Endothelial cell of umbilical vein (primary cell): ENCODE measurements around the gene PAXX. TPM values are rescaled to one million over a fixed set of nuclear protein-coding genes. Genes with fewer than 3 reads are reported as not detected.

Experiments
- BruUV-seq: library from RNA; stranded (reverse); fragments of 400-500 nt; replicated peaks from 2 replicates; lab custom pipeline; 2021; lab: Mats Ljungman, UMichigan
- CTCF ChIA-PET: fragments of 300-600, 350-600 bp; sonication (Branson Sonifier 250); formaldehyde crosslinking; loops from one replicate; lab custom pipeline; 2021; ENCODE audit warnings: antibody characterized with exemption, inconsistent platforms; lab: Charles Lee
- POLR2A ChIA-PET: fragments of 300-600, 350-600 bp; sonication (Branson Sonifier 250); formaldehyde crosslinking; loops from one replicate; lab custom pipeline; 2021; ENCODE audit warnings: antibody characterized with exemption, inconsistent platforms; lab: Charles Lee
- DNase-seq: peaks from one replicate; pipeline ENCODE4 v3.0.0-alpha.2; 2011; ENCODE audit warnings: low read depth, low spot score
- FAIRE-seq: peaks from 2 replicates; lab custom pipeline; 2011; peaks lifted over from hg19 to GRCh38; lab: Jason Lieb, UNC
- H2AFZ ChIP-seq: 2 replicates; pipeline ENCODE4 v1.6.0; 2012; ENCODE audit warnings: low read depth, low read length, control low read depth, inconsistent platforms
- H3K27ac ChIP-seq: 2 replicates; pipeline ENCODE4 v1.5.1; 2011; ENCODE audit warnings: low read depth, mild to moderate bottlenecking, control low read depth, low read length, moderate library complexity; ENCODE audit not compliant: insufficient read depth
- H3K27me3 ChIP-seq, 2 experiments: 2 replicates each; pipeline versions ENCODE4 v1.6.0 to v1.6.1; 2011; ENCODE audit warnings: low read length in 2 of 2, mixed read lengths in 1 of 2; ENCODE audit not compliant: control insufficient read depth in 2 of 2, insufficient read depth in 2 of 2
- H3K36me3 ChIP-seq, 2 experiments: 2 replicates in 1 of 2; 3 replicates in 1 of 2; pipeline ENCODE4 v1.5.1; 2011; ENCODE audit warnings: low read length in 2 of 2, mild to moderate bottlenecking in 1 of 2, moderate library complexity in 1 of 2; ENCODE audit not compliant: control insufficient read depth in 2 of 2, insufficient read depth in 2 of 2; ENCODE audit errors: extremely low read depth in 1 of 2
- H3K4me1 ChIP-seq: 3 replicates; pipeline ENCODE4 v1.5.1; 2011; ENCODE audit warnings: mild to moderate bottlenecking, low read length; ENCODE audit not compliant: control insufficient read depth, insufficient read depth; ENCODE audit errors: extremely low read depth
- H3K4me2 ChIP-seq: 2 replicates; pipeline ENCODE4 v1.6.1; 2011; ENCODE audit warnings: low read length, control low read depth, mixed read lengths; ENCODE audit not compliant: insufficient read depth
- H3K4me3 ChIP-seq, 3 experiments: fragments of 200-600 bp in 1 of 3; sonication (generic), shearing (Covaris generic) in 1 of 3; replicated peaks in 1 of 3; 2 replicates each; pipeline ENCODE4 v1.5.1; 2011 to 2016; ENCODE audit warnings: control low read depth in 3 of 3, low read length in 3 of 3, mild to moderate bottlenecking in 2 of 3, inconsistent platforms in 1 of 3, low read depth in 1 of 3, moderate library complexity in 1 of 3; ENCODE audit not compliant: insufficient read depth in 1 of 3
- H3K79me2 ChIP-seq: 2 replicates; pipeline ENCODE4 v1.6.0; 2012; ENCODE audit warnings: low read length, inconsistent platforms; ENCODE audit not compliant: control insufficient read depth, insufficient read depth
- H3K9ac ChIP-seq: replicated peaks from 2 replicates; pipeline ENCODE3; 2011; ENCODE audit warnings: low read length, control low read depth; ENCODE audit not compliant: insufficient read depth; ENCODE audit errors: extremely low read depth
- H3K9me1 ChIP-seq: replicated peaks from 3 replicates; pipeline ENCODE4 v1.6.0; 2011; ENCODE audit warnings: mild to moderate bottlenecking, low read length; ENCODE audit not compliant: control insufficient read depth, insufficient read depth; ENCODE audit errors: extremely low read depth
- H3K9me3 ChIP-seq: replicated peaks from 2 replicates; pipeline ENCODE4 v1.5.1; 2012; ENCODE audit warnings: low read length, inconsistent platforms; ENCODE audit not compliant: control insufficient read depth, insufficient read depth
- H4K20me1 ChIP-seq: replicated peaks from 2 replicates; pipeline ENCODE3; 2011; ENCODE audit warnings: mild to moderate bottlenecking, low read length; ENCODE audit not compliant: control insufficient read depth, insufficient read depth; ENCODE audit errors: extremely low read depth
- EZH2 ChIP-seq: IDR thresholded peaks from 2 replicates; pipeline ENCODE4 v1.6.1; 2012; ENCODE audit warnings: borderline replicate concordance, low read depth, mild to moderate bottlenecking, moderate library complexity, low read length, inconsistent platforms; ENCODE audit not compliant: severe bottlenecking
- FOS ChIP-seq: IDR thresholded peaks from 2 replicates; pipeline ENCODE4 v1.6.1; 2011; ENCODE audit warnings: mild to moderate bottlenecking, low read length, moderate library complexity, borderline replicate concordance; ENCODE audit not compliant: insufficient read depth
- GATA2 ChIP-seq: IDR thresholded peaks from 2 replicates; pipeline ENCODE4 v1.7.0; 2011; ENCODE audit warnings: low read depth, mild to moderate bottlenecking, moderate library complexity, mixed read lengths, low read length; ENCODE audit not compliant: insufficient read length, insufficient read depth
- JUN ChIP-seq: IDR thresholded peaks from 2 replicates; pipeline ENCODE4 v1.6.1; 2011; ENCODE audit warnings: borderline replicate concordance, low read depth; ENCODE audit not compliant: insufficient read length, insufficient read depth
- MYC ChIP-seq: IDR thresholded peaks from one replicate; pipeline ENCODE4 v1.6.1; 2011; ENCODE audit warnings: mild to moderate bottlenecking, low read depth, low read length
- POLR2A ChIP-seq: IDR thresholded peaks from 2 replicates; pipeline ENCODE4 v1.6.1; 2012; ENCODE audit warnings: low read depth, mild to moderate bottlenecking, control low read depth, low read length
- POLR2AphosphoS5 ChIP-seq: IDR thresholded peaks from 2 replicates; pipeline ENCODE4 v1.6.1; 2012; ENCODE audit warnings: low read depth, mild to moderate bottlenecking, control low read depth, low read length, moderate library complexity; ENCODE audit not compliant: insufficient read depth
- dilution Hi-C: fragments of 300-500 bp; cut with MboI; formaldehyde crosslinking; loops from one replicate; pipeline ENCODE4 v1.15.0; 2019; ENCODE audit warnings: low sequenced_read_pairs; ENCODE audit not compliant: extremely low pct_ligation_motif_present
- intact Hi-C: fragments of 100-400 bp; cut with micrococcal nuclease; formaldehyde crosslinking; loops from one replicate; pipeline ENCODE4 v1.10.0; 2022
- polyA plus RNA-seq, 4 experiments: library from polyadenylated mRNA; depleted of rRNA in 3 of 4; stranded (reverse) in 3 of 4; unstranded in 1 of 4; fragments of >200 nt; gene quantifications; 2 replicates each; pipeline versions ENCODE4 v1.2.1 to v1.2.3, GENCODE V29; 2011 to 2012; ENCODE audit warnings: missing spikeins in 1 of 4
- total RNA-seq: library from RNA; stranded (reverse); gene quantifications from 2 replicates; pipeline ENCODE4 v1.2.3, GENCODE V29; 2021
- TF ChIP-seq, protein P1 (sequence below), 2 donors: IDR thresholded peaks; 1 replicate in 1 of 2; 2 replicates in 1 of 2; pipeline ENCODE4 v1.5.1; 2011; ENCODE audit warnings: low read length in 2 of 2, mild to moderate bottlenecking in 2 of 2, moderate library complexity in 2 of 2, control low read depth in 1 of 2, inconsistent platforms in 1 of 2, low read depth in 1 of 2; ENCODE audit not compliant: insufficient read depth in 1 of 2; ENCODE audit errors: extremely low read depth in 1 of 2
- TF ChIP-seq, protein P2 (sequence below): IDR thresholded peaks from 2 replicates; pipeline ENCODE4 v1.6.1; 2011; ENCODE audit not compliant: insufficient read depth, insufficient read length

PAXX gene
- total and polyA plus RNA-seq, 2 donors (not counting 3 experiments of a cell fraction or from before 2014, with no cell fraction given): 34.0 to 35.0 TPM

DNA sequence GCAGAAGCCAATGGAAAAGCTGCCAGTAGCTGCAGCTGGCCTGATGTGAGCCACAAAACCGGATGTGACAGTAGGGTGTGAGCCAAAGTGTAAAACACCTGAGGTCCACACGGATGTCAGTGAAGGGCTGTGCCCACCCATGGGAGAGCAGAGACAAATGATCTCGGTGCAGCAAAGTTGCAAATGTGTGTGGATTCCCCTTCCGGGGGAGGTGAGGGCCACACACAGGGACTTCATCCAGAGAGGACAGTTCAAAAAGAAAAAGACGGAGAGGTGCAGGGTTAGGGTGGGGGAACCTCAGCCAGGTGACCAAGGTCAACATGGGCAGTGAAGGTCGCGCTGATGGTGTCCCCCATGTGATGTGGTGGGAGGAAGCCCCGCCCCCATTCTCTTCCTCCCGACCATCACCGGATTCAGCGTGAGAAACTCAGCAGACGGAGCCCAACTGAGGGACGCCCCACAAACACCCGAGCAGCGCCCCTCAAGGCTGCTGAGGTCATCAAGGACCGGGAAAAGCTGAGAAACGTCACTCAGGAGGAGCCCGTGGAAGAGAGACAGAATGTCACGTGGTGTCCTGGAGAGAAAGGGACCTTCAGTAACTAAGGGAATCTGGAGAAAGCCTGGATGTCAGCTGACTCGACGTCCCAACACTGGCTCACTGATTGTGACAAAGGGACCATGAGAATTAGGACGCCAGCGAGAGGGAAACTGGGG is 26.3 kb upstream of the PAXX start:
- TF ChIP-seq MYC (no peak), POLR2A (no peak), JUN (no peak), FOS (no peak), GATA2 (no peak), POLR2AphosphoS5 (no peak), EZH2 (no peak)
- TF ChIP-seq, protein P1, sequence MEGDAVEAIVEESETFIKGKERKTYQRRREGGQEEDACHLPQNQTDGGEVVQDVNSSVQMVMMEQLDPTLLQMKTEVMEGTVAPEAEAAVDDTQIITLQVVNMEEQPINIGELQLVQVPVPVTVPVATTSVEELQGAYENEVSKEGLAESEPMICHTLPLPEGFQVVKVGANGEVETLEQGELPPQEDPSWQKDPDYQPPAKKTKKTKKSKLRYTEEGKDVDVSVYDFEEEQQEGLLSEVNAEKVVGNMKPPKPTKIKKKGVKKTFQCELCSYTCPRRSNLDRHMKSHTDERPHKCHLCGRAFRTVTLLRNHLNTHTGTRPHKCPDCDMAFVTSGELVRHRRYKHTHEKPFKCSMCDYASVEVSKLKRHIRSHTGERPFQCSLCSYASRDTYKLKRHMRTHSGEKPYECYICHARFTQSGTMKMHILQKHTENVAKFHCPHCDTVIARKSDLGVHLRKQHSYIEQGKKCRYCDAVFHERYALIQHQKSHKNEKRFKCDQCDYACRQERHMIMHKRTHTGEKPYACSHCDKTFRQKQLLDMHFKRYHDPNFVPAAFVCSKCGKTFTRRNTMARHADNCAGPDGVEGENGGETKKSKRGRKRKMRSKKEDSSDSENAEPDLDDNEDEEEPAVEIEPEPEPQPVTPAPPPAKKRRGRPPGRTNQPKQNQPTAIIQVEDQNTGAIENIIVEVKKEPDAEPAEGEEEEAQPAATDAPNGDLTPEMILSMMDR (IDR thresholded peaks at IDR 0.05; ENCODE audit: extremely low read depth in 1 of 2, insufficient read depth in 1 of 2, low read depth in 1 of 2, low read length in 2 of 2): no peak
- TF ChIP-seq, protein P2, sequence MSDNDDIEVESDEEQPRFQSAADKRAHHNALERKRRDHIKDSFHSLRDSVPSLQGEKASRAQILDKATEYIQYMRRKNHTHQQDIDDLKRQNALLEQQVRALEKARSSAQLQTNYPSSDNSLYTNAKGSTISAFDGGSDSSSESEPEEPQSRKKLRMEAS: no peak
- H3K4me3 ChIP-seq: no peak overlapping the region
- DNase-seq (no peak), FAIRE-seq (no peak)
- no peaks in the 10 kb centered on the region for H3K36me3 ChIP-seq
- no peak overlapping the region for H2AFZ ChIP-seq
- CTCF ChIA-PET: no interaction called here
- H3K27me3 ChIP-seq: no peaks in the 10 kb centered on the region
- dilution Hi-C loops (no loop called here), intact Hi-C loops (no loop called here)
- H4K20me1 ChIP-seq: no peaks in the 10 kb centered on the region
- no peaks in the 10 kb centered on the region for H3K4me1 ChIP-seq
- H3K9me3 ChIP-seq: no peaks in the 10 kb centered on the region
- no peaks in the 10 kb centered on the region for H3K9me1 ChIP-seq
- no peaks in the 10 kb centered on the region for H3K79me2 ChIP-seq
- no peak overlapping the region for H3K4me2 ChIP-seq
- BruUV-seq: no TSS peak
- H3K9ac ChIP-seq: no peak overlapping the region
- POLR2A ChIA-PET: no interaction called here
- H3K27ac ChIP-seq: no peak overlapping the region
